Nephron progenitor cell (in vitro differentiated cells): Measurements from ENCODE around the gene SEMA6D.

Experiments used
- DNase-seq: peaks from one replicate; pipeline ENCODE4 v3.0.0; 2021
- H3K27ac Mint-ChIP-seq: 2 replicates; pipeline ENCODE4 v1.8.0; 2021; ENCODE audit warnings: mild to moderate bottlenecking, moderate library complexity, mixed read lengths
- H3K27me3 Mint-ChIP-seq: 2 replicates; pipeline ENCODE4 v1.8.0; 2021; ENCODE audit warnings: mild to moderate bottlenecking, low read depth, mixed read lengths; ENCODE audit not compliant: poor library complexity
- H3K36me3 Mint-ChIP-seq: 2 replicates; pipeline ENCODE4 v1.8.0; 2021; ENCODE audit warnings: low read depth, mixed read lengths
- H3K4me1 Mint-ChIP-seq: 2 replicates; pipeline ENCODE4 v1.8.0; 2021; ENCODE audit warnings: mixed read lengths
- H3K4me3 Mint-ChIP-seq: 2 replicates; pipeline ENCODE4 v1.8.0; 2021; ENCODE audit warnings: mild to moderate bottlenecking, moderate library complexity, mixed read lengths
- H3K9me3 Mint-ChIP-seq: 2 replicates; pipeline ENCODE4 v1.8.0; 2021; ENCODE audit warnings: mild to moderate bottlenecking, moderate library complexity, mixed read lengths
- TF ChIP-seq, protein P1 (sequence below): fragments of 200-600 bp; sonication (generic); IDR thresholded peaks from 2 replicates; pipeline ENCODE4 v1.5.0; 2021; ENCODE audit warnings: antibody characterized with exemption

Gene SEMA6D

DNA sequence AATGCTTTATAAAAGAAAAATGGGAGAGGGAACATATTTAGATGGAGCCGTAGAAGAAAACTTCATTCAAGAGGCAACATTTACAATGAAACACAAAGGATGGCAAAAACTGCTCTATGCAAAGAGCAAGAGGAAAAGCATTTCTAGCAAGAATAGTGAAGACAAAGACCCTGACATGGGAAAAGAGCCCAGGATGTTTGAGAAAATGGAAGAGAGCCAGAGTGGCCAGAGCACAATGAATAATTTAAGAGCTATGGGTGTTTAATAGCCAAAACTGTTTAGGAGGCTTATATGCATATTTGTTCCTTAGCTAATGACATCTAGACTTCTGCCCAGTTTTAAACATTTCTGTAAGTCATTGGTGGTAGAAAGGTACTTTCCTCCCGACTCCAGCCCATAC, 25.4 kb upstream of the SEMA6D start:
- no peaks in the 10 kb centered on the region for H3K36me3 Mint-ChIP-seq
- TF ChIP-seq, protein P1, sequence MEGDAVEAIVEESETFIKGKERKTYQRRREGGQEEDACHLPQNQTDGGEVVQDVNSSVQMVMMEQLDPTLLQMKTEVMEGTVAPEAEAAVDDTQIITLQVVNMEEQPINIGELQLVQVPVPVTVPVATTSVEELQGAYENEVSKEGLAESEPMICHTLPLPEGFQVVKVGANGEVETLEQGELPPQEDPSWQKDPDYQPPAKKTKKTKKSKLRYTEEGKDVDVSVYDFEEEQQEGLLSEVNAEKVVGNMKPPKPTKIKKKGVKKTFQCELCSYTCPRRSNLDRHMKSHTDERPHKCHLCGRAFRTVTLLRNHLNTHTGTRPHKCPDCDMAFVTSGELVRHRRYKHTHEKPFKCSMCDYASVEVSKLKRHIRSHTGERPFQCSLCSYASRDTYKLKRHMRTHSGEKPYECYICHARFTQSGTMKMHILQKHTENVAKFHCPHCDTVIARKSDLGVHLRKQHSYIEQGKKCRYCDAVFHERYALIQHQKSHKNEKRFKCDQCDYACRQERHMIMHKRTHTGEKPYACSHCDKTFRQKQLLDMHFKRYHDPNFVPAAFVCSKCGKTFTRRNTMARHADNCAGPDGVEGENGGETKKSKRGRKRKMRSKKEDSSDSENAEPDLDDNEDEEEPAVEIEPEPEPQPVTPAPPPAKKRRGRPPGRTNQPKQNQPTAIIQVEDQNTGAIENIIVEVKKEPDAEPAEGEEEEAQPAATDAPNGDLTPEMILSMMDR, result no peak
- no peaks in the 10 kb centered on the region for H3K27me3 Mint-ChIP-seq
- no peak for DNase-seq
- H3K27ac Mint-ChIP-seq, result no peak overlapping the region
- H3K4me1 Mint-ChIP-seq, result no peaks in the 10 kb centered on the region
- no peaks in the 10 kb centered on the region for H3K9me3 Mint-ChIP-seq
- no peak overlapping the region for H3K4me3 Mint-ChIP-seq

DNA sequence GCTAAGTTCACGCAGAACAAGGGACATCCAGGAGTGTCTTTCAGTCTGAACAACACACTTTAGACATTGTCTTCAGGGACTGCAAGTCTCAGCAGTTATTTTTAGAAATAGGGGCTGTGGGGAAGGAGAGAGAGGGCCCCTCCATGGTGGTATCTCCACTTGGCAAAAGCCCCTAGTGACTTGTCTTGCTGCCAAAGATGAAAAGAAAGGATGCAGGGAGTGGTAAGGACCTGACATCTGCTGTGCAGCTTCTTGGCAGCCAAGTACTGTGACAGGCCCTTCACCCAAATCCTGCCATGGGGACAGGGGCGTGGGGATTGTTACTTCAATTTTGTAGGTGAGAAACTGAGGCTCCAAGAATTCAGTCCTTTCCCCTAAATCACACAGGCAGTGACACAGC, 21.0 kb upstream of the SEMA6D start:
- no peaks in the 10 kb centered on the region for H3K27me3 Mint-ChIP-seq
- H3K4me3 Mint-ChIP-seq, result no peak overlapping the region
- H3K27ac Mint-ChIP-seq, result no peak overlapping the region
- DNase-seq, result no peak
- H3K9me3 Mint-ChIP-seq, result no peaks in the 10 kb centered on the region
- TF ChIP-seq, protein P1, result no peak
- no peaks in the 10 kb centered on the region for H3K36me3 Mint-ChIP-seq
- no peaks in the 10 kb centered on the region for H3K4me1 Mint-ChIP-seq

DNA sequence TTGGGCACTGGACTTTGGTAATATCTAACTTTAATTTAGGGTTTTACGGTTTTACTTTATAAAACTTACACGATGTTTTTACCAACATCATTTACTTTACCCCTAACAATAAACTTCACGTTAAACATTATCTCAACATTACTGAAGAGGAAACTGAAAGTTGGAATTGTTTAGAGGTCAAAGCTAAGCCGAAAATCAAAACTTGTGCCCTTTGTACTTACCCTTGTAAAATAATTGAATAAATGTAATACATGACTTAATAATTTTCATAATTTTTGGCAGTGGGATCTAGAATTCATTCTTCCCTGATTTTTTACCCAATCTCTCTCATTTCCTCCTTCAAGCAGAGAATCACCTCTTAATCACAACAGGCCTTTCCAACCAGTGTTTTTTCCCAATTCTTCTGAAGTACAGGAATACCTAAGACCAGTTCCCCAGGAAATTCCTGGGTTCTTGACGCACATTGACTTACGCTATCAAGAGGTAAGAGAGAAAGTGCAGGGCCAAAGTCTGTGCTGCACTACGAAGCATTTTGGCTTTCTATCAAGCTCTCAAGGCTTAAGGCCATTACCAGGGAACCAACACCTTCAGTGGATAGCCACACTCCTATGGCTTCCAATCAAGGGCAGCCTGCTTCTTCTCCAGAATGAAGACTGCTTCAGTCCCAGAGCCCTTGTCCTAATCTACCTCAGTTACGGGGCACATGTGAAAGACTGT, 11.9 kb upstream of the SEMA6D start:
- no peak for DNase-seq
- no peak overlapping the region for H3K27ac Mint-ChIP-seq
- no peak overlapping the region for H3K4me3 Mint-ChIP-seq
- TF ChIP-seq, protein P1, result no peak
- H3K9me3 Mint-ChIP-seq, result no peaks in the 10 kb centered on the region
- H3K36me3 Mint-ChIP-seq, result no peaks in the 10 kb centered on the region
- no peaks in the 10 kb centered on the region for H3K4me1 Mint-ChIP-seq
- H3K27me3 Mint-ChIP-seq, result peaks cover 4% of the 10 kb centered on the region

DNA sequence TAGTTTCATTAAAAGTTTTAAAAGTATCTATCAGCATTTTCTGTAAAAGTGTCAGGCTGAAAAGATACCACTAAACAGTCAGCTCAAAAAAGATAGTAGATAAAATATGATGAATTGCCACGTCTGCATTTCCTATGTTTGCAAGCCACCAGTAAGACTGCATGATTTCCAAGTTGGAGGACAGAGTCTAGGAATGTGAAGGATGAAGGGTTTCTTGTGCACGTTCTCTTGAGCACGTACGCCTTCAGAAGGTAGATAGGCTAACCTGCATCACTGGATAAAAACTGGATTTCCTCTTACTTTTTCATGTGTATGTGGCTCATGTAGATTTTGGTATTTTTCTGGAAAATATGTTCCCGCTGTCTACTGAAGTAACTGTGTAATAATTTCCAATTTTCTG, 9.9 kb upstream of the SEMA6D start:
- Mint-ChIP-seq H3K27ac (no peak overlapping the region), H3K4me1 (peaks cover 4% of the 10 kb centered on the region), H3K9me3 (no peaks in the 10 kb centered on the region), H3K4me3 (no peak overlapping the region), H3K36me3 (no peaks in the 10 kb centered on the region), H3K27me3 (peaks cover 4% of the 10 kb centered on the region)
- no peak for DNase-seq
- TF ChIP-seq, protein P1, result no peak

DNA sequence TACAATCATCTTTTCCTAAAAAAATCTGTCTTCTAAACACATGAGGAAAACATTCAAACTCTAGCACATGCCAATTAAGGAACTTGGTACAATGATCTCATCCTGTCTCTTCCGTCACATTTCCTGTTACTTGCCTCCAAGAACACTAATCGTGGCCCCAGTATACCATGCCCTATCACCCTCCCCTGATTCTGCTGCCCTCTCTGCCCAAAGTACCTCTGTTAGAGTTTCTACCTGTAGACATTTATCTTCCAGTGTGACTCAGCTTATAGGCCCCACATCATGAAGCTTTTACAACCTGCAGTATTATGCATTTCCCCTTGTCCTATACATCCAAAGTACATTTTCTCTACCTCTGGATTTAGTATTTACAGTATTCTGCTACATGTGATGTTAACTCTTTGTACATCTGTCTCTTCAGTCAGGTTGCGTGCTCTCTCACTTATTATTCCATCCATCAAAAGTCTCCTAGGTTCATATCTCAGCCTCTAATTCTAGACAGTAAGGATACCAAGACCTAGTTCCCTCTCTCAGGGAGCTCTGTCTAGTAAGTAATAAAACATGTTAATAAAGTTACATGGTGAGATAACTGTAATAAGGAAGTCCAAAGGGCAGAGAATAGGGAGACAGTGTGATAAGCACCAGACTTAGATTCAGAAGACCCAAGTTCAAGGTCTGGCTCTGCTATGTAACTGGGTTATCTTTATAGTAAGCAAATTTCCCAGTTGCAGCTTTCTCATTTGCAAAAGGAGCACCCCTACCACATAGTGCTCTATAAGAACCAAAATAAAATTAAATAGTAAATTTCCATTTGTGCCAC, 8.9 kb upstream of the SEMA6D start:
- no peak for DNase-seq
- Mint-ChIP-seq H3K36me3 (no peaks in the 10 kb centered on the region), H3K27ac (no peak overlapping the region), H3K4me3 (no peak overlapping the region), H3K9me3 (no peaks in the 10 kb centered on the region), H3K4me1 (peaks cover 4% of the 10 kb centered on the region), H3K27me3 (peaks cover 4% of the 10 kb centered on the region)
- TF ChIP-seq, protein P1, result no peak
